Activated T-helper 2 cell treated with anti-CD3 and anti-CD28 coated beads, Interferon-gamma antibody, Interleukin-2, Interleukin-4, amounts not matched to agents 10 μg/mL and 5 μg/mL and 100 μg/mL, durations not matched to agents 14 hours and 24 hours and 36 hours (primary cell): Measurements from ENCODE around the gene SPCS2. TPM values are rescaled to one million over a fixed set of nuclear protein-coding genes. Genes with fewer than 3 reads are reported as not detected.

Experiments used
- DNase-seq: peaks from one replicate; pipeline ENCODE4 v3.0.0; 2021; ENCODE audit warnings: low spot score
- H3K27ac Mint-ChIP-seq: one replicate; pipeline ENCODE4 v1.8.0; 2021; ENCODE audit warnings: mixed read lengths
- H3K27me3 Mint-ChIP-seq: one replicate; pipeline ENCODE4 v1.8.0; 2021; ENCODE audit warnings: low read depth, mixed read lengths
- H3K36me3 Mint-ChIP-seq: one replicate; pipeline ENCODE4 v1.8.0; 2021; ENCODE audit warnings: low read depth, mixed read lengths
- H3K4me1 Mint-ChIP-seq: one replicate; pipeline ENCODE4 v1.8.0; 2021; ENCODE audit warnings: low read depth, mixed read lengths
- H3K4me3 Mint-ChIP-seq: one replicate; pipeline ENCODE4 v1.8.0; 2021; ENCODE audit warnings: low read depth, mild to moderate bottlenecking, moderate library complexity, mixed read lengths
- H3K9me3 Mint-ChIP-seq: one replicate; pipeline ENCODE4 v1.8.0; 2021; ENCODE audit warnings: mixed read lengths
- intact Hi-C: fragments of 100-400 bp; cut with micrococcal nuclease; formaldehyde crosslinking; loops from one replicate; pipeline ENCODE4 v1.15.1; 2023
- total RNA-seq: library from RNA; stranded (reverse); gene quantifications from 2 replicates; pipeline ENCODE4 v1.2.3, GENCODE V29; 2022

Gene SPCS2
- 169 and 173 TPM in 2 replicates for total RNA-seq

DNA sequence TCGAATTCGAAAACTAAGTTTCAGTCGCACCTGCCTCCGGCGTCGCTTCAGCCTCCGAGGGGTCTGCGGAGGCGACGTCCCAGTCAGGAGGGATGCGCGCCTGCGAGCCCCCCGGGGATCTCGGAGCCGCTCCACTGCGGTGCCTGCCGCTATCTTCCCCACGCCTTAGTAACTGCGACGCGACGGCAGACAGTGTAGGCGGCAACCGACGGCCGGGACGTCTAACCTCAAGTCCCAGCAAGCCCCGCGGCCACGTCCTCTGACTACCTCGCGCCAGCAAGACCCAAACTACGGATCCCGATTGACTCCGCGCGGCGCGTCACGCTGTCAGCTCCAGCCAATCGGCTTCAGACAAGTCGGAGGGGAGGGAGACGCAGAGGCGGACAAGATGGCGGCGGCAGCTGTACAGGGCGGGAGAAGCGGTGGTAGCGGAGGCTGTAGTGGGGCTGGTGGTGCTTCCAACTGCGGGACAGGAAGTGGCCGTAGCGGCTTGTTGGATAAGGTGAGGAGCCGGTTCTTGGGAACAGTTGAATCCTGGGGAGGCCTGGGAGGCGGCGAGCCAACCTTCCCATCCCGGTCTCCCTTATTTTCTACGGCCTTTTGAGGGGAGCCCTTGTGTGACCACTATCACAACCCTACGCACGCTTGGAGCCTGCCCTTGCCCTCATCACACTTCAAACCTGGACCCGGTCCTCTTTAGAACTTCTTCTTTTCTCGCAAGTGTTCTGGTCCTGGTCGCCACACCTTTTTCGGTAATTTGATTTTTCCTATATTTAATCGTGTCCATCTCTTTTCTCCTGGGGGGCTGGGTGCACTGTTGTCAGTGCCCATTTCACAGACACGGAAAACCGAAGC is at the start of gene SPCS2, which contains the start of gene XRRA1:
Gene SPCS2, plus strand, starts transcription at position 369 of the 855 bp plus-strand sequence. Its CDS starts 20 bp downstream, at position 389.
Gene XRRA1, minus strand, starts transcription at position 194 of the 855 bp plus-strand sequence. CDS start 8,213 bp downstream, outside the sequence.
- H3K36me3 Mint-ChIP-seq: peaks cover 39% of the 10 kb centered on the region
- no peaks in the 10 kb centered on the region for H3K9me3 Mint-ChIP-seq
- intact Hi-C loops: loop anchor here (1.0 to 10.0 kb wide), 3 partner anchors 16 to 554 kb away; partner anchors contain the start of genes NEU3 and PGM2L1
- no peaks in the 10 kb centered on the region for H3K27me3 Mint-ChIP-seq
- H3K27ac Mint-ChIP-seq: peak within 1 kb of the TSS; percentile 94
- DNase-seq: peak; percentile 98
- H3K4me3 Mint-ChIP-seq: peak within 1 kb of the TSS; percentile 95
- peaks cover 38% of the 10 kb centered on the region for H3K4me1 Mint-ChIP-seq

DNA sequence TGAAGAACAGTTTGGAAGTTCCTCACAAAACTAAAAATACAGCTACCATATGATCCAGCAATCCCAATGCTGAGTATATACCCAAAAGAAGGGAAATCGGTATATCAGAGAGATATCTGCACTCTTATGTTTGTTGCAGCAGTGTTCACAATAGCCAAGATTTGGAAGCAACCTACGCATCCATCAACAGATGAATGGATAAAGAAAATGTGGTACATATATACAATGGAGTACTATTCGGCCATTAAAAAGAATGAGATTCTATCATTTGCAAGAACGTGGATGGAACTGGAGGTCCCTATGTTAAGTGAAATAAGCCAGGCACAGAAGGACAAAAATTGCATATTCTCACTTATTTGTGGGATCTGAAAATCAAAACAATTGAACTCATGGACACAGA is 46.7 kb upstream of the SPCS2 start:
- Mint-ChIP-seq H3K4me1 (no peaks in the 10 kb centered on the region), H3K36me3 (peaks cover 45% of the 10 kb centered on the region), H3K27me3 (no peaks in the 10 kb centered on the region), H3K27ac (no peak overlapping the region), H3K4me3 (no peak overlapping the region), H3K9me3 (peaks cover 42% of the 10 kb centered on the region)
- DNase-seq: no peak
- intact Hi-C loops: no loop called here

DNA sequence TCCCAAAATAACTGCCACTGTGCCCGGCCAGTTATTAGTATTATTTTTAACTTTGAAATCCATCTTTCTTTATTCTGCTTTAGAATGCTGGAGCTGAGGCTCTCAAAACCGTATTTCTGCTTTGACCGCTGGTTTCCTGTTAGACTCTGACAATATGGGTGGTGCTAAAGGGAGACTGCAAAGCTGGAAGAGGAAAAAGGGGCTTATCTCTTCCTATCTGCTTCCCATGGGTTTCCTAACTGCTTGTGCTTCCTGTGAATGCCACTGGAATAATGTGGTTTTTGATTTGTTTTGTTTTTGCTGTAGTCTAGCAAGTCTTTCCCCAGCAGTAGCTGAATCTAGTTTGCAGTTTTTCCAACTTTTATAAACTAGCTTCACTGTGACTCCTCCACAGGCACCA is 43.7 kb upstream of the SPCS2 start:
- intact Hi-C loops: no loop called here
- Mint-ChIP-seq H3K36me3 (peaks cover 28% of the 10 kb centered on the region), H3K27ac (no peak overlapping the region), H3K27me3 (no peaks in the 10 kb centered on the region), H3K9me3 (peaks cover 21% of the 10 kb centered on the region), H3K4me1 (no peaks in the 10 kb centered on the region), H3K4me3 (no peak overlapping the region)
- no peak for DNase-seq

DNA sequence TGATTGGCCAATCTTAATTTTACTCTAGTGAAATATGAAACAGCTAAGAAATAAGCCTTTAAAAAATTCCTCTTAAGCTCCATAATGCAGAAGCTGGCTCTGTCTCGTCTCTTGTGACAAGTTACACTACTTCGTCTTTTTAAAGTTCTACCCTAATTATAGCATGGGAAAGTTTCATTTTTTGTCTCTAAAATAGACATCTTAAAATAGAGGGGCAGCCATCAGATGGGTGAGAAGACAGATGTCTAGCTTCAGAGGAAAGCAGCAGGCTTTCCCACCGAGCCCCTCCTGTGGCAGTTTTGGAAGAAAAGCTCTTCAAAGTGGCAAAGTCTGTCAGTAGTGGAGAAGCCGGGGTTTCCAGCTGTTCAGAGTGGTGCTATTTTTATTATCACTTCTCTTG is 39.7 kb upstream of the SPCS2 start:
- no peak for DNase-seq
- intact Hi-C loops: no loop called here
- Mint-ChIP-seq H3K9me3 (no peaks in the 10 kb centered on the region), H3K36me3 (peaks cover 12% of the 10 kb centered on the region), H3K27ac (no peak overlapping the region), H3K4me3 (no peak overlapping the region), H3K4me1 (no peaks in the 10 kb centered on the region), H3K27me3 (no peaks in the 10 kb centered on the region)

DNA sequence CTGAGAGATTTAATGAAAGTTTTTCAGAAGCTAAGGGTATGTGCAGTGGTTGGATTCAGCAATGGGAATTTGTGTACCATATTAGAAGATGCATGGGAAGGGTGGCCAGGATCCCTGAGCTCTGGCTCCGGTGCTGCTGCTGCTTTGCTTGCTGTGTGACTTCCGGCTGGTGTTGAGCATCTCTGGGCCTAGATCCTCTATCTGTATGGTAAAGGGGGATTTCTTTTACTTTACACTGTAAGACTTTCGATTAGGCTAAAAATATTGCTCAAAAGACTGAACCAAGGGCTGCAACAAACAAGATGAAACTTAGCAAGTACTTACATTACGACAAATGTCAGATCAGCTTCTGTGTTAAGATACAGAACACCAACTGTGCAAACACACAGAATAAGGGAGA is 39.3 kb upstream of the SPCS2 start:
- intact Hi-C loops: no loop called here
- H3K27me3 Mint-ChIP-seq: no peaks in the 10 kb centered on the region
- H3K9me3 Mint-ChIP-seq: no peaks in the 10 kb centered on the region

DNA sequence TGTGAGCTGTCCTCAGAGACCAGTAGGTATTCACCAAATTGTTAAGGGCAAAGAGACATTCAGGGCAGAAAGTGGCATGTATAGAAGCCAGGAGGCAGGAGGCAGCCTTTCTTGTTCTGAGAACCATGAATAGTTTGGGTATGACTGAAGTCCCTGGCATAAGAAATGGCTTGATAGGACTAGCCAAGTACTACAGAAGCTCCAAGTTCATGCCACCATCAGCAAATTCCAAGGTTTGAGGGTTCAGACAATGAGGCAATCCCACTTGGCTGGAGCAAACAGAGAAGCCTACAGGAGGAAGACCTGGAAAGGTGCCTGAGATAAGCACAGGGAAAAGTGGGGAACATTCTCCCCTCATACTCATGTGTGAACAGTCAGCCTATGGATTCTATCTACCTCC is 25.9 kb upstream of the SPCS2 start:
- intact Hi-C loops: no loop called here
- H3K4me1 Mint-ChIP-seq: peaks cover 25% of the 10 kb centered on the region
- H3K36me3 Mint-ChIP-seq: peaks cover 15% of the 10 kb centered on the region
- no peak overlapping the region for H3K27ac Mint-ChIP-seq
- H3K27me3 Mint-ChIP-seq: no peaks in the 10 kb centered on the region
- no peaks in the 10 kb centered on the region for H3K9me3 Mint-ChIP-seq
- H3K4me3 Mint-ChIP-seq: no peak overlapping the region
- DNase-seq: no peak

More for the DNA sequence above, 39.3 kb upstream of the SPCS2 start:
- H3K4me1 Mint-ChIP-seq: no peaks in the 10 kb centered on the region
- no peak overlapping the region for H3K4me3 Mint-ChIP-seq
- DNase-seq: no peak
- peaks cover 14% of the 10 kb centered on the region for H3K36me3 Mint-ChIP-seq
- no peak overlapping the region for H3K27ac Mint-ChIP-seq

DNA sequence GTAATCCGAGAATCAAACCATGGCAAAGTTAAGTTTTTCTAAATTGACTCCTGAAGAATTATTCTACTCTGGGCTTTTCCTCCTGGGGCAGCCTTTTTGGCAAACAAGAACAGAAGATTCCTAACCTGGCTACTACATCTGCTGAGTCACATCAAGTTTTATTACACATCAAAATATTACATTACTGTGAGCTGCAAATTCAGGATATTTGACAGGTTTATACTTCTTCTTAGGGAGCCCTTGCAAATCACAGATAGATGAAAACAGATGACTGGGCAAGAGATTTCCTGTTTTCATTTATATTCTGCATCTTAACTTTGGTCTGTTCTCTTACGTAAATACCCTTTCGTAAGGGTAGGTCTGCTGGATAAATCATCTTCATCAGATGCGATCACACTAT is 23.8 kb upstream of the SPCS2 start:
- no peaks in the 10 kb centered on the region for H3K27me3 Mint-ChIP-seq
- H3K36me3 Mint-ChIP-seq: peaks cover 5% of the 10 kb centered on the region
- peaks cover 25% of the 10 kb centered on the region for H3K4me1 Mint-ChIP-seq
- intact Hi-C loops: loop anchor here (5.0 kb wide), 1 partner anchor 317 kb away; the partner anchor contains the start of gene TPBGL
- no peaks in the 10 kb centered on the region for H3K9me3 Mint-ChIP-seq
- DNase-seq: no peak
- H3K27ac Mint-ChIP-seq: peak overlapping the region; percentile 40
- H3K4me3 Mint-ChIP-seq: peak overlapping the region; percentile 15

DNA sequence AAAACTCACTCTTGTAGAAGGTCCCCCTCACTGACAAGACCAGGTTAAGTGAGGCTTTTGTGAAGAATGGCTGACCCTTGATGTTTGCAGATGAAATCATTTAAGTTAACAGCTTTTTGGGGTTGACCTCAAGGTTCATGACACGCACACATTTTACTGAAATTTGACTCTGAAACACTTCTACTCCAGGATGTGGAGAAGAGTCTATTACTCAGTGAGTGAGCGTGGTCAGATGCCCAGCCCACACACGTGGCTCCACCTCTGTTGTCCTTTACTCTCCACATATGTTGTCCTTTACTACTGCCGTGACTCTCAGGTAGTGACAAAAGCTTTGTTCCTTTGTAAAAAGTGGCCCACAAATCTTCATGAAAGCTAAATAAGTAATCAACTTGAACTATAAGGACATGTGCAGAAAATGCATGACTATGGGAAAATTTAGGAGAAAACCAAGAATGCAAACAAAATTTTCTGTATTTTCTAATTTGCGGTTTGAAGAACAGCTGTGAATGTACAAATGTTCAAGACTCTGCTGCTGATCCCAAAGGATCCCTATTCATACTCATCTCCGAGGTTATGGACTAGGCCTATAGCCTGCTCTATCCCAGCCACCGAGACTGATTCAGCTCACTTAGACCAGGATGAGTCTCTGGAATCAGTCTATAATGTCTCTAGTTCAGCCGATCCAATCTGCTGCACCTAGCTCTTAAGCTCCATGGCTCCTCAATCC is 22.6 kb upstream of the SPCS2 start:
- DNase-seq: peak; percentile 17
- Mint-ChIP-seq H3K9me3 (no peaks in the 10 kb centered on the region), H3K27ac (peak overlapping the region; percentile 48), H3K4me3 (no peak overlapping the region), H3K4me1 (peaks cover 25% of the 10 kb centered on the region), H3K27me3 (no peaks in the 10 kb centered on the region), H3K36me3 (peaks cover 5% of the 10 kb centered on the region)
- intact Hi-C loops: loop anchor here (5.0 kb wide), 1 partner anchor 316 kb away; the partner anchor contains the start of gene TPBGL

DNA sequence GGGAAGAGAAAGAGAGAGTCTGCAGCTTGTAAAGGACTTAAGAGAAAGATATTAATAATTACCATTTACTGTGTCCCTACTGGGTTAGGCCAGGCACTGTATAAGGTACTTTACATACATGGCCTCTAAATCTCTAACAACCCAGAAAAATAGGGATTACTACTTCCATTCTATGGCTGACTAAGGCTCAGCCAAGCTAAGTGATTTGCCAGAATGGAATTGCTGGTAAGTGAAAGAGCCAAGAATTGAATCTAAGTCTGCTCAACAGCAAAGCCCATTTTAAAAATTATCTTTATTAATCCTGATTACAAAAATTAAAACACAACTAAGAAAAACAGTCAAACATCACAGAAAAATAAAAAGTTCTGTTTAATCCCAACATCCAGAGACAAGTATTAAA is 21.6 kb upstream of the SPCS2 start:
- intact Hi-C loops: loop anchor here (5.0 kb wide), 1 partner anchor 315 kb away; the partner anchor contains the start of gene TPBGL
- Mint-ChIP-seq H3K4me1 (peaks cover 30% of the 10 kb centered on the region), H3K4me3 (no peak overlapping the region), H3K9me3 (no peaks in the 10 kb centered on the region), H3K27ac (no peak overlapping the region), H3K27me3 (no peaks in the 10 kb centered on the region), H3K36me3 (peaks cover 5% of the 10 kb centered on the region)
- DNase-seq: no peak

DNA sequence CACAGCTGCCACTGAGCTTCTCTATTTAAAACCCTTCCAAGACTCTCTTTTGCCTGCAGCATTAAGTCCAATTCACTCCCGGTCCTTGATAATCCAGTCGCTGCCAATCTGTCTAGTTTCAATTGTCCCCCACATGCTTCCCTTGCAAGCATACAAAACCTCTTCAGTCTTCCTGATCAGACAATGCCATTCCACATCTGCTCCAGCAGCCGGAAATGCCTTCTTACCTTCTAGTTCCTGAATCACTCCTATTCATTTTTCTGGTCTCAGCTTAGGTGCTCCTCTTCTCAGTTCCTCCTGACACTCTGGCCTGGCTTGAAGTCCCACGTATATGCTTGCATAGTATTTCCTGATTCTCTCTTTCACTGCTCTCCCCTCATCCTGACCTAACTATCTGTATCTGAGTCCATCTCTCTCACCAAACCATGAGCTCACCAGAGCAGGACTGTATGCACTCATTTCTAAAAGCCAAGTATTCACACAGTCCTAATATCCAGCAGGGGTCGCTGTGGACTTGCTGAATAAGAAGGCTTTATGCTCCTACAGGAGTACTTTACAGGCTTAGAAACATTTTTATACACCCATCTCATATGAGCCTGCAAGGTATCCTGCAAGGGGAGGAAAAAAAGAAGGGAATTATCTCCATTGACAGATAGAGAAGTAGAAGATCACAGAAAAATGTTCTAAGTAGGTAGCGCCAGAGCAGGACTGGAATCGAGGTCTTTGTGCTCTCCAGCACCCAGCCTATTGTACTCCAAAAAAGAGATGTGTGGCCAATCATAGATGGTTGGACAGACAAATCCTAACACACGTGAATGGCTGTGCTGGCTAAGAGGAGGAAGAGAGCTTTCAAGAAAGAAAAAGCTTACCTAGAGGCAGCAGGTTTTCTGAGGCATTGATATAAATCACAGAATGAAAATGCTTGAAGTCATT is 19.4 kb upstream of the SPCS2 start:
- H3K4me1 Mint-ChIP-seq: peaks cover 39% of the 10 kb centered on the region
- intact Hi-C loops: loop anchor here (1.0 to 5.0 kb wide), 5 partner anchors 59 to 313 kb away; partner anchors contain the start of genes NEU3 and TPBGL
- H3K27ac Mint-ChIP-seq: no peak overlapping the region

DNA sequence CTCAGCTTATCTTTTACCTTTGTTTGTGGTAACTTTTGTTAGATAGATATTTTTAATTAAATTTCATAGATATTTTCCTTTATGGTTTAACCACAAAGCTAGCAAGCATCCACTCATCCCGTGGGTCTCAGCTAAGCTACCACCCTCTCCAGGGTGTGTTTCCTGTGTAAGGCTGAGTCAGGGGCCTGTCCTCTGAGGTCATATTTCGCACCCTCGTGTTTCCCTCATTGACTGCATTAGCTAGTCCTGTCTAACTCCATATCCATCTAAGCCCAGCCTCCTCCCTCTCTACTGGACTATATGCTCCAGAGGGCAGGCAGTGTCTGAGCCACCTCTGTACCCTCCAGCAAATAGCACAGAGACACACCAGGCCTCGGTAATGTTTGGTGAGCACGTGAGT is 16.9 kb upstream of the SPCS2 start:
- Mint-ChIP-seq H3K27me3 (no peaks in the 10 kb centered on the region), H3K9me3 (no peaks in the 10 kb centered on the region), H3K36me3 (peaks cover 22% of the 10 kb centered on the region), H3K4me1 (peaks cover 23% of the 10 kb centered on the region), H3K4me3 (no peak overlapping the region), H3K27ac (peak overlapping the region; percentile 50)
- intact Hi-C loops: loop anchor here (2.0 kb wide), 1 partner anchor 17 kb away; the partner anchor contains the start of genes SPCS2 and XRRA1
- DNase-seq: no peak

More for the DNA sequence above, 19.4 kb upstream of the SPCS2 start:
- peaks cover 14% of the 10 kb centered on the region for H3K36me3 Mint-ChIP-seq
- peak; percentile 45 for DNase-seq
- H3K9me3 Mint-ChIP-seq: no peaks in the 10 kb centered on the region
- H3K4me3 Mint-ChIP-seq: no peak overlapping the region
- no peaks in the 10 kb centered on the region for H3K27me3 Mint-ChIP-seq

DNA sequence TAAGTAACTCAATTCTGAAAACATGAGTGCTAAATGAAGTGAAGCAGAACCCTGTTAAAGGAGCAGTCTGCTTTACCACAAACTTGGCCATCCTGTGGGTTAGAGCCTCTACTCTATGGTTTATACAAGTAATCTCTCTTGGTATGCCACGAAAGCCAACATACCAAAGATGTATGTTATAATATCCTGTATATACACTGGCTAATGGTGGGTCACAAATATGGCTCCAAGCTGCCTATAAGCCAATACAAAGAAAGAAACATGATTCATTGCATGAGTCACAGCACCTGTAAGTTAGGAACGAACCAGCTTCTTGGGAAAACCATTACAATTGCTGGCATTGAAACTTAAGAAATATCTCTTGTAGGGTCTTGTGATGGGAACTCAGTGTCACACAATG is 16.3 kb upstream of the SPCS2 start:
- H3K4me1 Mint-ChIP-seq: peaks cover 21% of the 10 kb centered on the region
- H3K4me3 Mint-ChIP-seq: no peak overlapping the region
- DNase-seq: no peak
- peaks cover 22% of the 10 kb centered on the region for H3K36me3 Mint-ChIP-seq
- intact Hi-C loops: loop anchor here (2.0 kb wide), 1 partner anchor 16 kb away; the partner anchor contains the start of genes SPCS2 and XRRA1
- H3K27ac Mint-ChIP-seq: peak overlapping the region; percentile 21
- no peaks in the 10 kb centered on the region for H3K9me3 Mint-ChIP-seq
- no peaks in the 10 kb centered on the region for H3K27me3 Mint-ChIP-seq
